Superior temporal gyrus (tissue), 1 donor: ENCODE results near the gene ITPK1.

Experiments used
- DNase-seq: peaks from one replicate; pipeline ENCODE4 v3.0.0-alpha.2; 2016; ENCODE audit errors: extremely low spot score

The ITPK1 gene

GRCh38 chr14:93061380-93062012, 54.2 kb downstream of the ITPK1 start:
- DNase-seq, result no peak

GRCh38 chr14:93060841-93061240, 54.9 kb downstream of the ITPK1 start:
- DNase-seq, result no peak

- DNase-seq, result no peak
These were observed 55.7 kb downstream of the ITPK1 start for GRCh38 chr14:93059917-93060545.

GRCh38 chr14:93059260-93059659, 56.5 kb downstream of the ITPK1 start:
- DNase-seq, result no peak

- DNase-seq, result no peak
These were observed 58.0 kb downstream of the ITPK1 start for GRCh38 chr14:93057586-93058280.

- DNase-seq, result no peak
These were observed 58.7 kb downstream of the ITPK1 start for GRCh38 chr14:93056840-93057585.

GRCh38 chr14:93056166-93056839, 59.4 kb downstream of the ITPK1 start:
- no peak for DNase-seq

GRCh38 chr14:93055651-93056115, 60.0 kb downstream of the ITPK1 start:
- no peak for DNase-seq

- DNase-seq, result no peak
These were observed 60.8 kb downstream of the ITPK1 start for GRCh38 chr14:93054876-93055275.

- no peak for DNase-seq
These were observed 61.7 kb downstream of the ITPK1 start for GRCh38 chr14:93054006-93054405.

GRCh38 chr14:93051600-93052546, 63.9 kb downstream of the ITPK1 start:
- no peak for DNase-seq

- no peak for DNase-seq
These were observed 65.0 kb downstream of the ITPK1 start for GRCh38 chr14:93050761-93051160.

GRCh38 chr14:93049867-93050331, 65.8 kb downstream of the ITPK1 start:
- no peak for DNase-seq

GRCh38 chr14:93049315-93049714, 66.4 kb downstream of the ITPK1 start:
- no peak for DNase-seq

GRCh38 chr14:93048843-93049242, 66.9 kb downstream of the ITPK1 start:
- no peak for DNase-seq

GRCh38 chr14:93047661-93048060, 68.1 kb downstream of the ITPK1 start:
- DNase-seq, result no peak

- no peak for DNase-seq
These were observed 68.6 kb downstream of the ITPK1 start for GRCh38 chr14:93047157-93047556.

- no peak for DNase-seq
These were observed 69.0 kb downstream of the ITPK1 start for GRCh38 chr14:93046705-93047050.

GRCh38 chr14:93045965-93046704, 69.6 kb downstream of the ITPK1 start:
- DNase-seq, result no peak

GRCh38 chr14:93045211-93045674, 70.5 kb downstream of the ITPK1 start:
- no peak for DNase-seq
